ENCODE data around the gene TMEM200A.

Gene TMEM200A

DNA sequence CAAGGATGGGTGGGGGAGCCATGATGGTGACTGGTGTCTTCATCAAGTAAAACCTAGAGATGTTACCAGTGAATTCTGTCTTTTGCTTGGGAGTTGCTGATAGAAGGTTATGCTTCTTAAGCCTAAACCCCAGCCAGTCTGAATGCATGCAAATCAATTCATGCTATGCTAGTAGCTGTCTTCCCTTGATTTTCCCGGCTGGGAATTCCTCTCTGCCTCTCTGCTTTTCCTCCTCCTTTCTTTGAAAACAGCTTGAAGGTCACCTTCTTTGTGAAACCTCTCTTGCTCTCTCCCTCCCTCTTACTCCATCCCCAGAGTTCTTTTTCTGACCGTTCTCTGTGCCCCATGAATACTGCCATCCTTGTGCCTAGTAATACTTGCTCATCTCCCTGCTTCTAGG, 58.9 kb downstream of the TMEM200A start:
- DNase-seq (ENCODE audit: low read depth in 2 of 2): no peak

DNA sequence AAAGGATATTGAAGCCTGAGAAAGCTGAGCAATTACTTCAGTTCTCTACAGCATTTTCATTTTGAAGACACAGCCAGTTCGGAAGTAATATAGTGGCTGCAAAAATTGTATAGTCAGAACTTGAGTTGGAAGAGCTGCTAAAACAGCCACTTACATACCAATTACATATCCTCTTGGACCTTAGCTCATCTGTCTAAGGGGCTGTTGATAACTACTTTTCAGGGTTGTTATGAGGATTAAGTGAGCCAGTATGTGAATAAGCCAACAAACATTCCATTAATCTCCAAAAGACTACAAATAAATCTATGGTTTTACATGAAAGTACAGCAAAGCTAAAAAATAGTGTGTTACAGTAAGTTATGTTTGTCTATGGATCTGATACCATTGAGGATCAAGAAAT, 59.7 kb downstream of the TMEM200A start:
- no peak for DNase-seq (ENCODE audit: low read depth in 2 of 2)

DNA sequence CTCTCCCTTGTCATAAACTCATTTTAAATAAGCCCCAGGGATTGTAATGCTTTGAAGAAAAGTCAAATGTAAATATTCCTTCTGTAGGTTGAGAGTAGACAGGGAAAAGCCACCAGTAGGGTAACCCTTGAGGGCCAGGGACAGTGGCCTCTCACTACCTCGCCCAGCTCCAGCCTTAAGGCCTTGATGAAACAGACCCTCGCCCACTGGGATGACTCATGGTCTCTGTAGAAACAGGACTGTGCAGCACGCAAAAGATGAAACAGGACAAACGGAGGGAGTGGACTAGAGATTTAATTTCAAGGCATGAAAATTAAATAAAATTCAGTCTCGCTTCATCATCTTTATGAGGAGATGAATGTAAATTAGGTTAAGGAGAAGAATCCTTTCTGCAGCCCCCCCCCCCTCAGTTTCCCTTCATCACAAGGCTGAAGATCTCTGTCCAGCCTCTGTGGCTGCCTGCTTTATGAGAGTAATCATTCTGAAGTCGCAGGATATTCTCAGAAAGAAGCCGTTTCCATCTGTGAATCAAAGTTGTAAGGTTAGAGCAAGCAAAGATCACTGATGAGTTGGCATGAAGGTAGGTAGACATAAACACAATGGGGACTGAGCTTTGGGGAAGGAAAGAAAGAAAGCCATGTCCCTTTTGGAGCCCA, 60.4 kb downstream of the TMEM200A start:
- DNase-seq (ENCODE audit: low read depth in 2 of 2): no peak

DNA sequence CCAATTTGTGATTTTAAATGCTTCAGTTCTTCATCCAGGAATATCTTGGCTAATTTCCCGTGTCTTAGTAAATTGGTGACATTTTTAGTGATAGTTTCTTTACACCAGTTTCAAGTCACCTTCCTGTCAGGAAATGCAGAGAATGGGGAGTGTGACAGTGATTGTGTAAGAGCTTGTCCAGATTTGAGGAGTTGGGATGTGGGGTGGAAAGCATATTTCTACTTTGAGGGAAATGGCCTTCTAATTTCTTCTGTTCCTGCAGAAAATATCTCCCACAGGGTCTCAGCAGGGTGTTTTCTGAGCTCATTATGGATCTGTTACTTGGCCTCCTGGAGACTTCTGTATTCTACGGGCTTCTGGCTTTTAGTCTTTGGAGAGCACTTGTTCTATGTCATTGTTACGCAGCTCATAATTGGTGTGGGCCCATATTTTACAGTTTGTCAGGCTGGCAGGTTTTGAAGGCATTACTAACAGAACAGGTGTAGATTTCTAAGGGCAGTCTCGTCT, 65.6 kb downstream of the TMEM200A start:
- no peak for DNase-seq (ENCODE audit: low read depth in 2 of 2)

DNA sequence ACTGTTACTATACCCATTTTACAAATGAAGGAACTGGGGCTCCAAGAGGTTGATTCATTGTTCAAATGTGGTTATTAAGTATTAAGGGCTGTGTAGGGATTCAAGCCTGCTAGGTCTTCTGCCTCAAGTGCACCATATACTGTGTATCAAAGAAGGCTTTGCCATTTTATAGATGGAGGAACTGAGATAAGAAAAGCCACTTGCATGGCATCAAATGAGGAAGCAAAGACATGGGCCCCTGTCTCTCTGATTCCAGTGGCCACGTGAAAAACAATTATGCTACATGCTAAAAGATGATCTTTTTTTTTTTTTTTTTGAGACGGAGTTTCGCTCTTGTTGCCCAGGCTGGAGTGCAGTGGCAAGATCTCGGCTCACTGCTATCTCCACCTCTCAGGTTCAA, 67.0 kb downstream of the TMEM200A start:
- DNase-seq (ENCODE audit: low read depth in 2 of 2): no peak

DNA sequence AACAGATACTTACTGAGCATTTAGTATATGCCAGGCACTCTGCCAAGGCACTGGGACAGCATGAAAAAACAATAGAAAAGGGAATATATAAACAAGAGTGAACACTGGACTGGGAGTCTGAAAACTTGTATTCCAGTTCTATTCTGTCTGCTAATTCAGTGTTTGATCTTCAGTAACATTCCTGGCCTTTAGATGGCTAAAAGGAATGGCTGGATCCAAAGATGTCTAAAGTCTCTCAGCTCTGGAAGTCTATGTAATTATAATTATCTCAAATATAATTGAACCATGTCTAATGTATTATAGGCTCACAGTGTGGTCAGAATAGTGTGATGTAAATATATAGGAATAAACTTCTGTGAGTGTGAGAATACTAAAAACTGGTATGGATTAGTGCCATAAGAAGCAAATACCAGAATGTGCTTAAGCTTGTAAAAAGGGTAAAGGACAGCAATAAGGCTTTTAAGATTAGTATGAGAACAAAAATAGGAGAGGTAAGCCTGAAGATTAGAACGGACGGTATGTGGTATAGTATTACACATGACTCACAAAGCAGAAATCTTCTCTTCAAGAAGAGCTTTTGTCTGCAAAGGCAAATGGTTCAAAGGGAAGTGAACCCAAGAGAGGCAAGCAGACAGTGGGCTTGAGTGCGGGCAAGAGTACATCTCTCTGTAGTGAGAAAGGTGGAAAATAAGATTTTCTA, 68.5 kb downstream of the TMEM200A start:
- no peak for DNase-seq (ENCODE audit: low read depth in 2 of 2)

DNA sequence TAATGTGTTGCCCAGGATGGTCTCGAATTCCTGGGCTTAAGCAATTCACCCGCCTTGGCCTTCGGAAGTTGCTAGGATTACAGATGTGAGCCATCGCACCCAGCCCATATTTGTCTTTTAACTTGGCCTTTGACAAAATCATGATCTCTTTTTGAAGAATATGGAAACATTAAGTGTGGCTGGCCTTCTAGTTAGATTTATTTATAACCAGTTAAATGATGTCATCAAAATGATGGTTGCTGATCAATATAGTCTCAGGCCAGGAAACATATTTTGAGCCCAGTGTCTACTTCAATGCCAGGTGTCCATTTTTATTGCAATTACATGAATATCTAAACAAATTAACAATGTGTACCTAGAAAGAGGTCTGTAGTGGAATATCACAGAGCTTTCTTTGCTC, 69.4 kb downstream of the TMEM200A start:
- DNase-seq (ENCODE audit: low read depth in 2 of 2): no peak

DNA sequence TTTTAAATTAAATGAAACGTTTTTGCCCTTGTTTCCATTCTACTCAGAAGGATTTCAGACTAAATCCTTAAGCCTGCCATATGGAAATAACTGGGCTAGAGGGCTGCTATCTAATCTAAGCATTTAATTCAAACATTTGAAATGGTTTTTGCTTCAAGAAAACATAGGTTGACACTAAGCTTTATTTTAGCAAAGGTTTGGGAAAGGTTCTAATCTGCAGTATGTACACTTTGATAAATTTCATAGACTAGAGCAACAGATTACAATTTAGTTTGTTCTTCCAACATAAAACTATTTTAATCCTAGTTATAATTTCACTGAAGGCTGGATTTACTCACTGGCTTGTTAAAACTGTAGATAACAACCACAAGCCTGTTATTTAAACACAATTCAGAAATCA, 72.1 kb downstream of the TMEM200A start:
- no peak for DNase-seq (ENCODE audit: low read depth in 2 of 2)

DNA sequence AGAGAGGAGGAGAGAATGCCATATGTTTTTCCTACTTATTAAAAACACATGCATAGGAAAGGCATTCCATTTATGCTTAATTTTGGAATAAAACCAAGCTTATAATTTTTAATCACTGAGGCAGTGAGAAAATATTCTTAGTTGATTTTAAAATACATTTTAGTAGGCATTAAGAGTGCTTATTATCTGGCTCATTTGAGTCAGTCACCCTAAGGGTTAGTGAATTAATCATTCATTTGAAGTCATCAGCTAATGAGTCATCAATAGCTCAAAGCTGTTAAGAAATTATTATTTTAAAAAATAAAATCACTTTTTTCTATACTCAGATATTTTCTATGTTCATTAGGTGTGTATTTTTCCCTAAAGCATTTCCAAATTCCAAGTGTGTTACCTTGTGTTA, 81.6 kb downstream of the TMEM200A start:
- no peak for DNase-seq (ENCODE audit: low read depth in 2 of 2)

DNA sequence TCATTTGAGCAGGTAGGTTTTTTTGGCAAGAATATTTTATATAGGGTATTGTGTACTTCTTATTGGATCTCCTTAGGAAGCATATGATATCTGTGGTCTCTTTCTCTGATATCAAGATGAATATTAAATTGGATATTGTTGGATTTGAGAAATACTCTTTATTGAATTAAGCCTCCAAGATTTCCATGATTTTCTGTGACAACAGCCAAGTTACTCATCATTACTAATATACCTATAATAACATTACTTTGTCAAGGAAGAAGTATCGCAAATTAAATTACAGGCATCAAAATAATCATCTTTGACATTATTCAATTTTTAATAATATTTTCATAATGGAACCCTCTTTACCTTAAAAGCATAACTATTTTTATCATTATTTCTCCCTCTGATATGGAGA, 86.5 kb downstream of the TMEM200A start:
- no peak for DNase-seq (ENCODE audit: low read depth in 2 of 2)

DNA sequence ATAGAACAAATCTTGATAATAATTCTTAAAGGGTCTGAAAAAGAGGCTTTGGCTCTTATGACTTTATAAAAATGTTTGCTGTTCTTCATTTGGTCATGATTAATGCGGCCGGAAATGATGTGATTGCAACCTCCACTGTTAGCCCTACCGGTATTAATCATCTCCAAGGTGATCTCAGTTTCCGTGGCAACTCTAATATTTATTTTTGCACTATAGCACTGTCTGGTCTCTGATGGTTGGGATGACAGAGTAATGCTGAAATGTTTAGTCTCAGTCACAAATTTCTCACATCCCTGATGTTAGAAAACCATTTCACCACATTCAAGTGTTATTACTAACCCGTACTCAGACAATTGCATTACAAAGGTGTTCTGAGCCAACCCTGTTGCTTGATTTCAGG, 87.4 kb downstream of the TMEM200A start:
- DNase-seq (ENCODE audit: low read depth in 2 of 2): no peak

DNA sequence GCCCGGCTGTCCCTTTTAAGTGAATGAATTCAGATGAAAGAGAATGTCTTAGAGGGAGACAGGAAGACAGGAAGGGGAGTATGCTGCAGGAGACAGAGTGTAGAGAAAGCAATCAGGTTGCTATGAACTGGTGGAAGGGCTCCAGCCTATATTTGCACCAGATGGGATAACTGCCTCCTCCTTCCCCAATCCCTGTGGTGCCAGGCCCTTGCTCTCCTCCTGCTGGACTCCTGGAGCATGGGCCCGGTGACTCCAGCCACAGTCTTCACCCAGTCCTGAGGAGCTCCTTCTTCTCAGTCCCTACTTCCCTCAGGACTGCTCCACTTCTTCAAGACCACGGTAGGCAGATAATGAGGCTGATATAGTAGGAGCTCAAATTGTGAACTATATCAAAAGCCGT, 91.8 kb downstream of the TMEM200A start:
- no peak for DNase-seq (ENCODE audit: low read depth in 2 of 2)

DNA sequence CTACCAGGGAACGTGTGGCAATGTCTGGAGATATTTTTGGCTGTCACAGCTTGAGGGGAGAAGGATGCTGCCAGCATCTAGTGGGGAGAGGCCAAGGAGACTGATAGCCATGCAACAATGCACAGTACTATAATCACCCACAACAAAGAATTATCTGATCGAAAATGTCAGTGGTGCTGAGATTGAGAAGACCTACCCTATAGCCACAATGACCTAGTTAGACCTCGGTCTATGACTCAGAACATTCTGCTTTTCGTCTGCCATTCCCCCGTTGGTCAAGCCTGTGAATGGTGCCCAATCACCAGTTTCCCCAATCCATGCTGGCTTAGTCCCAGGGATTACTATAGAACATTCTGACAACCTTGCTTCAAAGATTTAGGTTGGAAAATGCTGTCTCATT, 93.5 kb downstream of the TMEM200A start:
- no peak for DNase-seq (ENCODE audit: low read depth in 2 of 2)

DNA sequence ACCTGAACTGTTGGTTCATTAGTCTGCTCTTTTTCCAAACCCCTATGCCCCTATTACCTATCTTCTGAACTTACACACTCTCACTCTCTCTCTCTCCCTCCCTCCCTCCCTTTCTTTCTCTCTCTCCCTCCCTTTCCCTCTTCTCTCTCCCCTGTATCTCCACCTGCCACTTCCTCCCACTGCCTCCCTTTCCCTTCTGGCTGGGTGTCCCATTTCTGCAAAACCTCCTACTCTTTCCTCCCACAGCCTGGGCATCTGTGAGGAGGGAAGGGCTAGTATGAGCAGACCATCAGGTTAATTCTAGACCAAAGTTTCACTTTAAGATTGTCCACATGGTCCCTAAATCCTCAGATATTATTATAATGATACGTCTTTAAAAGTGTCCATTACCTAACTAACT, 95.1 kb downstream of the TMEM200A start:
- no peak for DNase-seq (ENCODE audit: low read depth in 2 of 2)

DNA sequence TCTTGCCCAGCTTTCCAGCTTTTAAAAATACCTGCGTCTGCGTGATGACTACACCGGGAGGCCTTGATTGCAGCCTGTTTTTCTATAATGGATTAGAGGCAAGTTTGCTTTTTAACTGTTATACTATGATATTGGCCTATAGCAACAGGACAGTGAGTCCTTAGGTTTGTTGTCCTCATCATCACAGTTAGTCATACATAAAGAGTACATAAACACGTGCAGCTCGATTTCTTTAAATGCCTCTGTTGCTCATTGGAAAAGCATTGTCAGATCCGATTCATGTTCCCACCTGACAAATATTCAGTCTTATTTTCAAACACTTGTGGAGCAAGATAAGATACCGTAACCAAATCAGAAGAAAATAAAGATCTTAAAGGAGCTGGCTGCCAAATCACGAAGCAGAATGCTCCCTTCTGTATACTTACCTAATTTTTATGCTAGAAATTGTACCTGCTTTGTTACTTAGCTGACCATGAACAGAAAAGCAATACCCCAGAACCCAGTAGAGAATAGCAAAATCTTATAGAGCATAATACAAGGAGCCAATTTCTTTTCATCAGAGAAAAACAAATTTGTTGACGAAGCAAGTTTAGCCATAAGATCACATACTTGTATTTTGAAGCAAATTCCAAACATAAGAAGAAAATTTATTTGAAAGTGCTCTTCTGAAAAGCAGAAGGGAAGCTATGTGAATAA, 100.4 kb downstream of the TMEM200A start:
- DNase-seq (ENCODE audit: low read depth in 2 of 2): no peak

DNA sequence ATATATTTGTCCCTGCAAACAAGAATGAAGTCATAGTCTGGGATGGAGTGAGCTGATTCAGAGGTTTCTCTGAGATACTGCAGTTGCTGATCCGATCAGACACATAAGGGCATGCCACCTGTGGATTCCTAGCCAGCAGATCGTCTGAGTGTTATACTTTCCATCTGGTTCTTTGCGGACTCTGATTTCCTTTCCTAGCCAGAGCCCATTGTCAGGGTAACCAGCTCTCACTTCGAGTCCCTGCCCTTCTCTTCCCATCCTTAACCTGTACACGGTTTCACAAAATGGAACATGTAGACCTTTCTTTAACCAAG, 100.9 kb downstream of the TMEM200A start:
- DNase-seq (ENCODE audit: low read depth in 2 of 2): no peak

DNA sequence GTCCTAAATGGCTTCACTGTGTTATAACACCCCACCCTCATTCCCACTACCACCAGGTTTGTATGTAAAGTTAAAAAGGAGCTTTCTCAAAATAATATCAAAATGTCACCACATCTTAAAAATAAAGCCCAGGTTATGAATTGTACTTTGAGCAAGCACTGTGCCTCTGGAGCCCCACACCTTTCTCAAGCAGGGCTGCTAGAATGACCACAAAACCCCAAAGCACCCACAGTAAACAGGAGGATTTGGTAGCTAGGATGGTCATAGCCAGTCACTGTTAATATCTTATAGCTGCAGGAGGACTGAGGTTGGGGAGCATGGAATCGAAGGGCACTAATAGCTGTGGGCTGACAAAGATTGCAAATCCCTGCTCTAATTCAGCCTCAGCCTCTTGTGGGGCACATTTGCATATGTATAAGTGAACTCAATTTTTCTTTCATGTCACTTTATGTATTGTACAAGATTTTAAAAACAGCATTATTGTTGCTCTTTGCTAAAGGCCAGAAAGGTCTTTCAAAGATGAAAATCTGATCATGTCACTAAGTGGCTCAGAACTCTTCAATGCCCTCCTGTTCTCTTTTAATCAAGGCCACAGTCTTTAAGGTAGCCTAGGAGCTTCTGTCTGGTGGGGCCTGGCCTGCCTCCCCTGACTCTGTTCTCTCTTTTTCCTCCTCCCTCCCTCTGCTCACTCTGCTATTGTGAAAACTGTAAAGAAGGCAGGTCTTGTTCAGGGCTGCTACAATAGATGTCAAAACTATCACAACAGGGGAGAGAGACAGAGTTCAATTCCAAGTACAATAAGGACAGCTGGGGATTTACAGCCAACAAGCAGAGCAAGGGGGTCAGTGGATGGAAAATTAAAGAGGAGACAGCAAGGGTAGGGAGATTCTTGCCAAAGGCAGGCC, 101.6 kb downstream of the TMEM200A start:
- no peak for DNase-seq (ENCODE audit: low read depth in 2 of 2)

DNA sequence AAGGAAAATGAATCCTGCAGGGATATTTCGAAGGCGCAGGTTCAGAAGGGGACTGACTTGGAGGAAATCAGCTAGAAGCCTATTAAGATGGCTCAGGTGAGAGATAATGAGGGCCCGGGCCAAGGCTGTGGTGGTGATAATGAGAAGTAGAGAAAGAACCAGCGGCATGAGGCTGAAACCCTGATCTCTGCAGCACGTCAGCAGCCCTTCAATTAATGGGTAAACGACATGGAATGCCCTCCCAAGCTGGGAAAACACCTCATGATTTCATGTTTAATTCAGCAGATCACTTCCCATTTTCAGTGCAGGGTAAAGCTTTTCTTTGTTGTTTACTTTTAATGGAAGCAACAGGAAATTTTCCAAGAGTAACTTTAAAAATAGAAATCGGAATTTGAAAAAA, 104.9 kb downstream of the TMEM200A start:
- no peak for DNase-seq (ENCODE audit: low read depth in 2 of 2)

DNA sequence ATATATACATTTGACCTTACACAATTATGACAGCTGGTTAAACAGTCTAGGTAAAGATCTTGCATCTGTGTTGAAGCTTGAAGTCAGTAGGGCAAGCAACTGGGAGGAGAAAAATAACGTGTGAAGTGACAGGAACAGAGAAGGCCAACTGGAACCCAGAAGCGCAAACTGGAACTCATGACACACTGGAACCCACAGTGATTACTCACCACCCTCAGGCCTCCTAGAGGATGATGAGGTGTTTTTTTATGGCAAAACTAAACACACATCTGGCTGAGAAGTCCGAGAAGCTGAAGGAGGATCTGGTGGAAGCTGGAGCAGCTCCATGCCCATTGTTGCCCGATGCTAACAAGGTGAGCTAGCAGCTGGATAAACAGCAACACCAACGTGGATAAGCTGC, 108.1 kb downstream of the TMEM200A start:
- DNase-seq (ENCODE audit: low read depth in 2 of 2): no peak

DNA sequence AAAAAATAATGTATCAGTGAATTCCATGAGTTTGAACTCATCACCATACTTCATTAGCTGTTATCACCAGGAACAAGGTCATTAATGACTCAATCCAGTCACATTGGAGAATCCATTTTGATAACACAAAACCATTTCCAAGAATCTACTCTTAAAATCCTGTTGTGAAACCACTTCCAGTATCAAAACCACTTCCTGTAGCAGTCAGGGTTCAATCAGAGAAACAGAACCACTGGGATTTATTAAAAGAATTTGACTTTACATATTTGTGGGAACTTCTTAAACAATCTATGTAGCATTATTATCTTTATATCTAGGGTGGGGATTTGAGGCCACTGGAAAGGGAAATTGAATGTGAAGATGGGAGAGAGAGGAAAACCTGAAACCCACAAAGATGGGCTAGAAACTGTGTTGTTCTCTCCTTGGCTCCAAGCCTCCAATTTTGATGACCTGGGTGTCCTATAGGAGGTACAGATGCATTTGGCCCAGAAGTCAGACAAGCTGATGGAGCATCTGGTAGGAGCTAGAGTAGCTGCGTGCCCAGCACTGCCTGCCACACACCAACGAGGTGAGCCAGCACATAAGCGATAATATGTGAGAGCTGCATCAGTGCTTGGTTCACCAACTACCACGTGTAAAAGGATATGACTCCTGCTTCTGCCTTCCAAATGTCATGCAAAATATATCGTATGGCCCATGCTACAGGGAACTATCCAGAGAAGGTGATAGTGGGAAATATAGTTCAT, 117.0 kb downstream of the TMEM200A start:
- no peak for DNase-seq (ENCODE audit: low read depth in 2 of 2)

DNA sequence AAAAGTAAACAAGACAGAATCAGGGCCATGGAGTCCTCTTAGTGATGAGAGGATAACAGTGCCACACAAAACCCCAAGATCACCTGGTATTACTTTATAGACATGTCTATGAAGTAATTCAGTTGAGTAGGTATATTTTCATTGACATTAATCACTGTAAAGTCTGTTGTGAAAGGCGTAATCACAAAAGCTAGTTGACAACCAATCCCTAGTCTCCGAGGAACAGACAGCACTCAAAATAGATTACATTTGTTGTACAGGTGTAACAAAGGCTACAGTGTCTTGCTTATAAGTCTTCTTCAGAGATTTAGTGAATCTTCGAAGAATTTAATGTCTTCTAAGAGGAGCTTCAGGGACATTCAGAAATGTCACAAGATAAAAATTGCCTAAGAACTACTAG, 120.1 kb downstream of the TMEM200A start:
- DNase-seq (ENCODE audit: low read depth in 2 of 2): no peak

Measured in stimulated activated CD4-positive, alpha-beta T cell treated with anti-CD3 and anti-CD28 coated beads, Interleukin-1b, Interleukin-23, amount 100 ng/mL, for 4 hours (primary cell).